HuH-7.5 (cell line): ENCODE results near the gene MVB12B.

Source experiments
- DNase-seq: peaks from one replicate; pipeline ENCODE4 v3.0.0; 2011; ENCODE audit warnings: low spot score

Gene MVB12B

DNA sequence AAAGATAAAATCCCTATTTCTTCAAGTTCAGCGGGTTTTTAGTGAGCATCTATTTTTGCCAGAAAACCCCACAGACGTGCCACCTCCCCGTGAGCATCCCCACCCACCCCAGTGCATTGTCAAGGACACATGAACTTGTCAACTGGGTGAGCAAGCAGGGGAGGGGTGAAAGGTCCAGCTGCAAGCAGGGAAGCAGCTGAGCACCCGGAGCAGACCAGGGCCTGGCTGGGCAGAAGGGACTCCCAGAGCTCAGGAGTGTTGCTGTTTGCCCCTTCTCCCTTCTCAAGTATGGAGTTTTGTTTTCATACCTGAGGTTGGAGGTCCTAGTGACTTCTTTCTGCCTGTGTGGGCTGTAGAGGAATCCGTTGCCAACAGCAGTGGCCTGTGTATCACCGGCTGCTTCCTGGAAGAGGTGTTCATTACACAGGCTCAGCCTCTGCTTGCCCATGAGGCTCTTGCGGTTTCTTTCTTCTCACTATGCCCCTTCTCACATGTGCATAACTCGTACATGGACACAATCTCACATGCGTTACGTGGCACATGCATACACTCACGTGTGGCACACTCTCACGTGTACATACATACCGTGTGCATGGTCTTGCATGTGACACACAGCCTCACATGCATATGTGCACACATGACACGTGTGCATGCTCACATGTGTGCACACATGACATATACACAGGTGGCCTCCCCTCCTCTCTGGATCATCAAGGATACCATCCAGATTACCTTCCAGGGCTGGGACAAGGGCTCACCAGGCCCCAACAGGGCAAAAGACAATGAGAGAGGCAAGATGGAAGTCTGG, 126.7 kb downstream of the MVB12B start:
- DNase-seq = no peak

DNA sequence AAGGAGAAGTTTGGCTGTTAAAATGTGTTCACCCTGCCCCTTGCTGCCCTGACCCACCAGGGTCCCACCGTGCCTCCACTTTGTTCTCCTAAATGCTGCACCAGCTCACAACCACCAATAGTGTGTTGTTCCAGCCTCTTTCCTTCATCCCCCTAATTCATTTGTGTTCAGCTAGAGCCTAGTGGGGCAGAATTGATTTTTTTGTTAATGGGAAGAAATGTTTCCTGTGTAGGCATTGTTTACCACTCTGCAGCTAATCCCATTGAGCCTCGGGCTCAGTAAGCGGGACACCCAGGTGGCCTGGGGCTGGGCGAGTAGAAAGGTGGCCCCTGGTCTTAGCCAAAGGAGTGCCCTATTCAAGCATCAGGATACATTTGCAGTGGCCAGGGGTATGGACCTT, 127.6 kb downstream of the MVB12B start:
- DNase-seq = no peak

DNA sequence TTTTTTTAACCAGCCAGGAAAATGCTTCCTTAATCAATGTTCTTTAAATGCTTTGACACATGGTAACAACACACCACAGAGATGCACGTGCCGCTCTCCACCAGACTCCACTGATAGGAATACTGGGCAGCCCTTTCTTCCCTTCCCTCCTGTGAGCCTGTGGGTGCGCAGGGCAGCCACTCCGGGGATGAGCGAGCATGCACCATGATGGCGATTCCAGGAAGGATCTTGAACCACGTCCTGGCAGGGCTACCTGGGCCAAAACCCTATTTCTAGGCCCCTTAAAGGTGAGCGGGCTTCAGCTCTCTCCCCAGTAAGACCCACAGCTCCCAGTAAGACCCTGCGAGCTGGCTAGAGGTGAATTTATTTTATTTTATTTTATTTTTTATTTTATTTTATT, 128.2 kb downstream of the MVB12B start:
- no peak for DNase-seq

DNA sequence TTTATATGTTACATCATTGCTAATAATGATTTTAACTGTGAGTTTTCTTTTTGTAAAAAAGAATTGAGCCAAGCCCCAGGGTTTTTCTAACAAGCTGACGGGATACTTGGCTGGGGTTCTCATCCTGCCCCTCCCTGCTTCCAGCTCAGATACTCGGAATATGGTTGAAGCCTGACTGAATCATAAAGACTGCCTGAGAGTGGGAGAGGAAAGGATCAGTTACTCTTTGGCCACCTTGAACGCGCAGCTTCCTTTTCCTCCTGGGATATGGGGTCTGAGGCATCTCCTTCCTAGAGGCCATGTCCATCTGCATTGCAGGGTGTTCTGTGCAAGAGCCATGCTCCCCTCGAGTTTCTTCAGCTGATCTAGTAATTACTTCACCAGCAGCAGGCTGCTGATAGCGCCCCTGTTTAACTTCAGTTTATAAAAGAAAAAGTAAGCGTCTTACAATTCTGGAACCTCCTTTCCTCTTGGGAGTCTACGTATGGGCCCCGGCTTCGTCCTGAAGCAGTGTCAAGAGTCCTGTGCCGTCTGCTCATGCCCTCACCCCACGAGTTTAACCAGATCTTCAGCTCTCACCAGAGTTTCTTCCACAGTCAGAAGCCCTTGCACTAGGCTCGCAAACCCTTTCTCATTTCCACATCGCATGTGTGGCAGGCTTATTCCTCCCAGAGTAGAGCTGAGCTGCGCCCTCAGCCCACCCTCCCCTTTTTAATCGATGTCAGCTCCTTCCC, 130.0 kb downstream of the MVB12B start:
- no peak for DNase-seq

DNA sequence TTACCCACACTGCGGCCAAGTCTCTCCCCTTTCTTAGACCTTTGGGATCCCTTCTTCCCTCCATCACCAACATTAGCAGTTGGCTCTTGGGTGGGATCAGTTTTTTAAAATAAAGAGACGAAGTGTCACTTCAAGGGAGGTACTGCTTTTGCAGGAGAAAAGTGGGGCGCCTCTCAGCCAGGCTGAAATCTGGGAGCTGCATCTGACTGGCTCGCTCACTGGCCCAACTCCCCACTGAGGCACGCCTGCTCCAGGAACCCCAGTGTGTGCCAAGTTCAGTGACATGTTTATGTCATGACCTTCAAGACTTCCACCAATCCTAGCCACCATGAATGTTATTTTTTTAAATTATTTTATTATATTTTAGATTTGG, 130.5 kb downstream of the MVB12B start:
- no peak for DNase-seq

DNA sequence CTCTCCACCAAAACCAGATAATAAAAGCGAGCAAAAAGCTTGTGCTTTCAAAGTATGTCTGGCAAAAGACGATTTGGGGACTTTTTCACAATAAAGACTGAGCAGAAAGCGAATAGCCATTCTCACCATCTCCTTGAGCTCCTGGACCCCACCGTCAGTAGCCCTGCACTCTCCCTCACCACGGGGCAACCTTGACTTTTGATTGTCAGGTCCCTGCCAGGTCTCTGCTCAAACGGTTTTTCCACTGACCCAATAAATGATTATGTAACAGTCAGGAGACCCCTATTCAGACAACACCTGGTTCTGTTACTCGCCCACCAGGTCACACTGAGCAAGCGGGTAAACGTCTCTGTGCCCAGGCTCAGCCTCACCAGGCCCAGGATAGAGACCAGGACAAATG, 131.3 kb downstream of the MVB12B start:
- no peak for DNase-seq

DNA sequence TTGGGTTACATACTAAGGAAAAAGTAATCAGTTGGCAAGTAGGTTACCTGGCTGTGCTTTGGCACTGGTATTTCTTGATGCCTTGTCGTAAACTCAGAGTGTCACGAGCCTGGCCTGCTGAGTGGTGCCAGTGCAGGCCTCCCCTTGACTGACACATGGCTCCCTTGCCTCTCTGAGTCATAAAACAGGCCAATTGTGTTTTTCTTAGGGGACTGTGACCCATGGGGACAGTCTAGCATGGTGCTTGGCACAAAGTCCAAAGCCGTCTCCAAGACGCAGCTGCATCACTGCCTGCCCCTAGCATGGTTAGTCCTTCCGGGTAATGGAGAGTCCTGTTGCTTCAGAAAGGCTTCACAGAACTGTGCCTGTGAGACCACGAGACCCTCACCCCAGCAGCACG, 132.5 kb downstream of the MVB12B start:
- no peak for DNase-seq

DNA sequence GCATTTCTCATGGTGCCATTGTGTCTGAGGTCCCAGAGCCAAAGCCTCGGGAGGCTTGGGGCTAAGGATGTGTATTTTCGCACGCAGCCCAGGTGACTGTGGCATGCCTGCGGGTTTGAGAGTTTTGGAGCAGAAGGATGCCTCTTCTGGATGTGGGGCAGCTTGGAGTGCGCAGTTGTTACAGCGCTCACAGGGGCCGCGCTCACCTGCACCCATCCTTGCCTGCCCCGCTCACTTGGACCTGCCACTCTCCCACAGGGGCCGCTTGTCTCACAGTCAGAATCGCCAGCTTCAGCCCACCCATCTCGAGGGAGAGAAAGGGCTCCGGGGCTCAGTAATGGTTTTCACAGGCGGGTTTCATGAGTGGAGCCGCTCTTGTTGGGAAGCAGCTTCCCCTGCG, 132.9 kb downstream of the MVB12B start:
- no peak for DNase-seq

DNA sequence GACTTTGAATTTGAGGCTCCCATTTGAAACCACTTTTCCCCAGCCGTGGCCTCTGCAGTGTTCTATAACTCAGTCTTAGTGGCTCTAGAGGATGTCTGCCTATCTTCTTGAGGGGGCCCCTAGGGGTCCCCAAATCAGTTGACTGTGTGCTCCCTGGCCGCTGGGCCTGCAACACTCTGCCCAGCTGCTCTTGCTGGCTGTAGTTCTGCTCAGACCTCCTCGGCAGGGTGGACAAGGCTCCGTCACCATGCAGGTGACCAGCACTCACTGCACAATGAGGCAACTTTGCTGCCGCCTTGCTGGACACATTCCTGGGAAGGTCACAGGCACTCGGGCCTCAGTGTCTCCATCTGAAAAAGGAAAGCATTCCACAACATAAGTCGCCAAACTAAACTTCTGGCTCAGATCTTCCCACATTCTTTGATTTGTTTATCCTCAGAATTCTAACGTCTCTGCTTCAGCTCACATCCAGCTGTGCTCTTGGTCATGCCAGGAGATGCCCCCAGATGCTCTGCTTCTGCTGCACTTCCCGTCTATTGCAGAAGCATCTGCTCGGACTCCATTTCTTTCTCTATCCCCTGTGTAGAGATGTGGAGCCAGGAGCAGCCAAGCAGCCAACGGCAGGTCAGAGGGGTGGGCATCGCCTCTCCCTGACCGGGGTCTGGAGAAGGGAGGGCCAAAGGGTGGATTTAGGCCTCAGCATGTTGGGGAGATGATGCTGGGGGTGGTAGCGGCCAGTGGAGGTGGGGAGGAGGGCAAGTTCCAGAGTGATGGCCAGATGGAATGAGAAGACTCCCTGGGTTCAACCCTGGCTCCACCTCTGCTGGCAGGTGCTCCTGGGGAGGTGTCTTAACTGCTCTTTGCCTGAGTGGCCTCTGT, 133.6 kb downstream of the MVB12B start:
- DNase-seq = no peak

DNA sequence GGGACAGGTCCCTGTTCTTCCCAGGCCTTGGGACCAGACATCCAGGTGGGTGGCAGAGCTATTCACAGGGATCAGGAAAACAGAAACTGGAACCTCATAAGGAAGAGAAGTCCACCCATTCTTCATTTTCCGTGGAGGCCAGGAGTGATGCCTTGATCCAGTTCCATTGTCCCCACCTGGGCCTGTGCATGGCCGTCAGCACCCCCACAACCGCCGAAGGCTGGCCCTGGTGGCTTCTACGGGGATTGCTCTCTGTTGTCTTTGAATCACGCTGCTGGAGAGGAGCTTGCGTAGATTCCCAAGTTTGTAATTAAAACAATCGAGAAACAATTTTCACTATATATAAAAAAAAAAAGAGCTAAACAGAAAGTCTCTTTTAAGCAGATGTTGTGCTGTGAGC, 134.4 kb downstream of the MVB12B start:
- no peak for DNase-seq

DNA sequence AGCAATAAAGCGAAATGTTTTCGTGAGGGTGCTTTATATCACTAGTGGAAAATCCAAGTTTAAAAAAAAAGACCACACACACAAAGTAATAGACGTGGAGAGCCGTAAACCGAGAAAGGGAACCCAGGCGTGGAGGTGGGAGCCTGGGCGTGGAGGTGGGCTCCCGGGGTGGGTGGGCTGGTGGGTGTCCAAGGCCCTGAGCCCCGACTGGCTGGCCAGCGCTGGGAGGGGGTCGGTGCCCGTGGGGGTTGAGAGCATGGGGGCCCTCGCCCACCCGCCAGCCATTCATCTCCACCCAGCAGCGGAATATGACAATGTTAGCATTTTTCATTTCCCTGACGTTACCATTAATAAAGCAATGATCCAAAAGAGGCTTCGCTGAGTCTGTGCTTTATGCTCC, 135.0 kb downstream of the MVB12B start:
- DNase-seq = no peak

DNA sequence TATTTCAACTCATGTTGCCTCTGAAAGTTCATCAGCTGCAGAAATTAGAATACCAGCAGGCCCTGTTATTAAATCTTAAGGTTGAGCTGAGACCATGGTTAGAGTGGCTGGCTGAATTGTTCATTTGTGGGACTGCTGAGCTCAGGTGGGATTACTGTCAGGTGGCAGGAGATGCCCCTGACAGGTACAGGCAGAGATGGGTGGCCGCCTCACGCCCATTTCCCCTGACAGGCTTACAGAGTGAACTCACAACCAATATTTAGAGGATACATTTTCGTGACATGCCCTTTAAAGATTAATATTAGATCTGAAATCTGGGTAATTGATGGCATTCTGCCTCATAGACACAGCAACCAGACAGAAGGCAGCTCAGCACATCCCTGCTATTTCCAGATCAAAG, 136.0 kb downstream of the MVB12B start:
- DNase-seq = no peak

DNA sequence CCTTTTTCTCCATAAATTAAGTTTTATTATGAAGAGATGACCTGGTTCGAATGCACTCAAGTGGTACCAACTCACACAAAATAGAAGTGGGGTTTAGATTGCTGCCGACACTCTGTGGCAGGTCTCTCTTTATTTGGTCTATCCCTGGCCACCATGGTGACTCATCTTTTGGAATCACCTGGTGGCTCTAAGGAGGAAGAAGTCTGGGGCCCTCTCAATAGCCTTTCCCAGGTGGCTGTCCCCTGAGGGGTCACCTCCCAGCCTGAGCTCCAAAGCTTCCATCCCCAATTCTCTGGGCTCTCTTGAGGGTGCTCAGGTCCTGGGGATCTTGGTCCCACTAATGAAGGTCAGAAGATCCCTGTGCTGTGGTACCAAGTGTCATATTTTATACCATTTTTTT, 136.8 kb downstream of the MVB12B start:
- no peak for DNase-seq

DNA sequence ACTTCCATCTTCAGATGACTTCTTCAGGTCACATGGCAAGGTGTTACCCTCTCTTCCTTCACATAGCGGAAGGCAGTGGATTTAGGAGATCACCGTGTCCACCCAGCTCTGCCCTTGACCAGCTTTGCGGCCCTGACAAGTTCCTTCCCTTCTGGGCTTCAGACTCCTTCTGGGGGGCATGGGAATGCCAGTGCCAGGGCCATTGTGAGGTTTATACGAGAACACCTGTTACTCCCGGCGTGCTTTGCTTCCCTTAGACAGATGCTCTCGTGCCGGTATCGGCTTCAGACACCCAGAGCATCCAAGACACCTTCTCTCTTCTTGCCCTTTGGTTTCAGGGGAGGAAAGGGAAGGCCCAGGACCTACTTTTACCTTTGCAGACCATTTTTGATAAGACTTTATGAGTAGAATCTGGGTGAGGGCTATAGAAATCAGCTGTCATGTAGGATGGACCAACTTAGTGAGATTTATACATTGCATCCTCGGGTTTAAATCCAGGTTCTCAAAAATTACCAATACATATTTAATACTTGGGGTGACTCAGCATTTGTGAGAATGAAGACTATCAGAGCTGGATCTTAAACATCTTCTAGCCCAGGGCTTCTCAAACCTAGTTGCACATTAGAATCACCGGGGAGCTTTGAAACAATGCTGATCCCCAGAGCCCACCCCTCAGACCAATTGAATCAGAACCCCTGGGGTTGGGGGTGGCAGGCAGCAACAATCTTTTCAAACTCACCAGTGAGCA, 138.2 kb downstream of the MVB12B start:
- DNase-seq = no peak

DNA sequence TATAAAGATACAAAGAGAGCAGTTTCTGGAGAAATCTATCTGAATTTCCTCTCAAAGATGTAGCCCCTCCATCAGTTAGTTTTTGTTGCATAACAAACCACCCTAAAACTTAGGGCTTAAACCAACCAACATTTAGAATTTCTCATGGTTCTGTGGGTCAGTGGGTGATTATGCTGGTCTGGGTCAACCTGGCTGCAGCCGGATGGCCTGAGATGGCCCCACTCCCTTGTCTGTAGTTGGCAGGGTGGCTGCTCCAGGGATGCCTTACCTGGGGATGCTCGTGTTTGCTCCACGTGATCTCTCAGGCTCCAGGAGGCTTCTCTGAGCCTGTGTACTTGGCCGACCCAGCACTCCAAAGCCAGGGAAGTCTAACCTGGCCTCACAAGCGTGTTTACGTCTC, 139.3 kb downstream of the MVB12B start:
- no peak for DNase-seq

DNA sequence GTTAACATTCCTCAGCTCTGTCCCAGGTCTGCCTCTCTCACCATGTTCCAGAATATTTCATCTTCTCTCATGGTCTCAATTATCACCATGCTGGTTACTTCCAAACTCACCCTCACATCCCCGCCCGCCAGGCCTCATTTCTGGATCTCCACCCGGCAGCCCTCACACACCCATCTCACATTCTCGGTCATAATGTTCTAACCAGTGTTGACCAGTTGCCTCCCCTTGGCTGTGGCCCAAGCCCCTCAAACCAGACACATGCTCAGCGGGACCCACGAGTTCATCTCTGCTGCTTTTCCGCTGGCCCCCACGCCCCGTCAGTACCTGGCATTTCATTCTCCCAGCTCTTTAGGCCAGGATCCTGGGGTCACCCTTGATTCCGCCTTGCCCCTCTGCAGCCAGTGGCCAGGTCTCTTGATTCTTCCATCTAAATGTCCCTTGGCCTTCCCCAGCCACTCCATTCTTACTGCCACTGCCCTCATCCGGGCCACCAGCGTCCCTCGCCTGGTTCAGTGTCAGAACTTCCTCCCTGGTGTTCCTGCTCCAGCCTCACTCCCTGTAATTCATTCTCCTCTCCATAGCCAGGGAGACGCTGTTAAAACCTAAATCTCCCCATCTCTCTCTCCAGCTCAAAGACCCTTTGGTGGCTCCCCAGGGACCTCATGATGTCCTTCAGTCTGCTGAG, 141.7 kb downstream of the MVB12B start:
- DNase-seq = no peak

DNA sequence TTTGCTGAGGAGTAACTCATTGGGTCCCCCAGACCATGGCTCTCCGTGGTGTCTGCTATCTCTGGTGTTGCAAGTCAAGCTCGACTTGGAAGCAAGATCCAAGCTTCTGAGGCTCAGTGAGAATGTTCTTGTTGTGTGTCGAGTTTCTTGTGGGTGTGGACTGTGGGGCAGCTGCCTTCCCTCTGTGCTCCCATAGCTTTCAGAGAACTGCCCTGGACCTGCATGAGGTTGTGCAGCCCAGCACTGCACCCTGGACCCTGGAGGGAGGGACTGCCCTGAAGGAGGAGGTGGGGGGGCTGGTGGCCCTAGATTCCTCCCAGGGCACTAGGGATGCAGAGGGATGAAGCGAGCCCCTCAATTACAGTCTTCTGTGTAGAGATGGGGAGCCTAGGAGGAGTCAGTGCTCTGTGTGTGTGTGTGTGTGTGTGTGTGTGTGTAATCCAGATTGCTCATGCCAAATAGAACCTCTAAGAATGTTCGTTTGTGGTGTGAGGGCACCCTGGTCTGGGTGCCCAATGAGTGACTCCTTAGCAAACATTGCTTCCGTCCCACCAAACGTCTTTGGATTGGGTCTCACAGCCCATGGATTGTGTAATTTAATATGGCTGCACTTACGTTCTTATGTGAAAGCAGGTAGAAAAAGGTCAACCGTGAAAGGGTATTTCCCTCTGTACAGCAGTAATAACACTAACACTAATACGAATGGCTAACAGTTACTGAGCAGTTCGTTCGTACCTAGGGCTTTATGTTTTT, 143.8 kb downstream of the MVB12B start:
- DNase-seq = no peak

DNA sequence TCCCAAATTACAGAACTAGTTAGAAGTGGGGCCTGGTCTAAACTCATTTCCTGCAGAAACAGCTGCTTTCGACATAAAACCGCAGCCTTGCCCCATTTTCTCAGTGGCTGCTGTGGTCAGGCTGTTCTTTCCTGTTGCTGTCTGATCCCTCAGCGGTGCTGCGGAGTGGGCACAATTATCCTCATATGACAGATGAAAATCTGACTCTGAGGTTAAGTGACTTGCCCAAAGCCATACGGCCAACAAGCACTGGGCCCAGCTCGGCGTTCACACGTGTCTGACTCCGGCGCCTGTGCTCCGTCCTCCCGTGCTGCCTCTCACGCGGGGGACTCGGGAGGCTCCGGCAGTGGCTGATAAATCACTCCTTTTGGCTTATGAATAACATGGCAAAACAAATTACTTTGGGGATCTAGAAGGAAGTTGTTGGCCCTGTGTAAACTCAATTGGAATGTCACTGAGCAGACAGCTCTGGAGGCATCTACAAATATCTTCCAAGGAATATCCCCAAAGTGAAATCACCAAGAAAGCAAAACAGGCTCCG, 144.5 kb downstream of the MVB12B start:
- DNase-seq = no peak

DNA sequence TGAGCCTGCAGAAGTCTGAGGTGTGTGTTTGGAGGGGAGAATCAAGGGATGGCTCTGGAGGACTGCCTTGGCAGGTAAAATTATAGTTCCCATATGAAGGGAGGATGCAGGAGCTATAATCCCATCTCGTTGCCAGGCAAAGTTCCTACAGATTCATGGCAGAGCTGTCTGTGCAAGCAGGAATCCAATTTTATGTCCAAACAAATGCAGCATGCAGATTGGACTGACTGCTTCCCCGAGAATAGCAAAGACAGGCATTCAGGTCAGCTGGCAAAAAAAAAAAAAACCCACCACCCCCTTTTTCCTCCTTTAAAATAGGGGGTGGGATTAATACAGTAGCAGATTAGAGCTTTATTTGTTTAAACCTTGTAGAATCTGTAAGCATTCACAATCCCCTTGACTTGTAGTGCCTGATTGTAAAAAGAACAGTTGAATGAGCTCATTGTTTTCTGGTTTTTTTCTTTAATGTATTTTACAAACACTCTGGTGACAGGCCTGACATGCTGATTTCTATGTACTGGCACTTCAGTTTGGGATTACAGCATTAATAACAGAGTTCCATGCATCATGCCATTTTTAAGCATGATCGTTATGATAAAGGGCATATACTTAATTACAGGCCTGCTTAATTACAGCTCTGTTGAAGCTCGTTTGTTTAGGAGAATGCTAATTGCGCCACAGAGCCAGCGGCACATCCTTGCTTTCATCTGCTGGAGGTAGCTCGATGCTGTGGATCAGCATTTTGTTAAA, 145.7 kb downstream of the MVB12B start:
- no peak for DNase-seq

DNA sequence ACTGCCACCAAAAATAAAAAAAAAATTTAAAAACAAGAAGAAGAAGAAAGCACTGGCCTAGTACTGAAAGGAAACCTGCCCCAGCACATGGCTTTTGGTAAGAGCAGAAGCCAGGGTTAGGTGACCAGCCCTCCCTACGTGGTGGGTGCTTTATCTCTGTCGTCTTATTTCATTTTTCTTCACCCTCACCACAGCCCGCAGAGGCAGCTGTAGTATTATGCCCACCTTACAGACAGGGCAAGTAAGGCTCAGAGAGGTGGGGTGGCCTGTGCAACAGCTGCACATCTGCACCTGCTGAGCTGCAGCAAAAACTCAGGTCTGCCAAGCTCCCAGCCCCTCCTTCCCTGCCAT, 146.3 kb downstream of the MVB12B start:
- DNase-seq = no peak
